HG02943 (cell line): ENCODE measurements around the gene LOXL3.
"Not testable (repeated sequence)": the region's sequence is repeated elsewhere in the genome, so short reads cannot be mapped to it uniquely, and the experiment has no call there.

Source experiments
- ATAC-seq: cut with Tn5 transposase; IDR thresholded peaks from one replicate; pipeline ENCODE4 v1.9.1; 2021; ENCODE audit warnings: mild to moderate bottlenecking, low read depth, moderate library complexity; ENCODE audit not compliant: unreplicated experiment

LOXL3 gene

DNA sequence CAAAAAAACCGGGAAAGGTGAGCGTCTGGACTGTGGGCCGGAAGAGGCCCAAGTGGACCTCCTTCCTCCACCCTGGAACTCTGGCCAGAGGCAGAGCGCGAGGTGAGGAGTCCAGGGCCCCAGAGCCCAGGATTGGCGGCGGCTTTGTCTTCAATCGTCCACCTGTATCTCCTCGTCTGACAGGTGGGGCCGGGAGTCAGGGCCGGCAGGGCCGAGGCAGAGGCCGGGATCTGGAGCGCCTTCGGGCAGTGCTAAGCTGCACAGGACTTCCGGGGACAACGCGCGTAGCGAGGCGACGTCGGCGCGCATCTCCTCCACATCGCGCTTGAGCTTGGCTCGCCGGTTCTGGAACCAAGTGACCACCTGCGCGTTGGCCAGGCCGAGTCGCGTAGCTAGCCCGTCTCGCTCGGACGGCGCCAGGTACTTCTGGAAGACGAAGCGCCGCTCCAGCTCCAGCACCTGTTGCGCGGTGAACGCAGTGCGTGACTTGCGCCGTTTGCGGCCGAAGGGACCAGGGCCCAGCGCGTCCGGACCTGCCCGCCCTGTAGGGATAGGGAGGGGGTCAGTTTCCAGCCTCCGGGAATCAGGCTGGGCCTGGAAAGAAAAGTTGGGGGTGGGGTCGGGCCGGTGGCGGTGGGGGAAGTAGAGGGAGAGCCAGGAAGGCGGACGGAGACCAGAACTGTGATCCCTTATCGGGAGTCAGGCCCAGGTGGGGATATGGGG lies 55.8 kb downstream of the LOXL3 start:
- no peak for ATAC-seq

DNA sequence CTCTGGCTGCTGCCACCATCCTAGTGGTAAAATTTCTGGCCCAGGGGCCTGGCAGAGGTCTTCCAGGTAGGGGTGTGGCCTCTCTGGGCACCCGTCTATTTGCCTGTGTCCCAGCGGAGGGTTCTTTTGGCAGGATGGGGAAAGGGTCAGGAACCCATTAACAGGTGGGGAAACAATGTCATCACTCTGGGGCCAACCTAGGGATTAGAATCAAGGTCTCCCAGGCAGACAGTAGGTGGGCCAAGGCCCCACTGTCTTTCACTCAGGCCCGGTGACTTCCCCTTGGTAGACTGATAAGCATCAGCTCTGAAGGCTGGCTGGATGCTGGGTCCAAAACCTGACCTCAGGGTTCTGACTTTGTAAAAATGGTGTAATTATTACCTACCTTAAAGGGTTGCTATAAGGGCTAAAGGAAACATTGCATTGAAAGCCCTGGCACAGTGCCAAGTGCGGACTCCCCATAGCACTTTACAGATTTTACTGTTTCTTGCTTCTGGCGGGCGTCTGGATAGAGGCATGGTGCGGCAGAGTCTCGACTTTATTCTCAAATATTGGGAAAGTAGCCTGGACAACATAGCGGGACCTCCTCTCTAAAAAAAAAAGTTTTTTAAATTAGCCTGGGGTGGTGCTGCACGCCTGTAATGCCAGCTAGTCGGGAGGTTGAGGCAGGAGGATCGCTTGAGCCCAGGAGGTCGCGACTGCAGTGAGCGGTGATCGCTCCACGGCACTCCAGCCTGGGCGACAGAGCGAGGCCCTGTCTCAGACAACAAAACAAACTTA lies 56.6 kb downstream of the LOXL3 start:
- no peak for ATAC-seq

DNA sequence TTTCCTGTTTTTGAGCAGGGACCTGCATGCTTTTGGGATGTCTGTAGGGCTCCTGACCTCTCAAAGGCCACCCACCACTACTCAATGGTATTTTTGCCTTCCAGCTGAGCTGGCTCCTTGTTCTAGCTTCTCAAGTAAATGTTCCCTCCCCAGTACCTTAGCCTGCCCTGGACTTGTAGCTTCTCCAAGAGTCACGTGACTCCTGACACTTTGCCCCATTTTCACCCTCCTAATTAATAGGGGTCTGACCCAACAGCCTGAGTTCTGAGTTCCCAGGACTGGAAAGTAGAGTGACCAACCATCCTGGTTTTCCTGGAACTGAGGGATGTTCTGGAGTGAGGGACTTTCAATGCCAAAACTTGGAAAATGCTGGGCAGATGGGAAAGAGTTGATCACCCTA lies 58.3 kb downstream of the LOXL3 start:
- no peak for ATAC-seq

DNA sequence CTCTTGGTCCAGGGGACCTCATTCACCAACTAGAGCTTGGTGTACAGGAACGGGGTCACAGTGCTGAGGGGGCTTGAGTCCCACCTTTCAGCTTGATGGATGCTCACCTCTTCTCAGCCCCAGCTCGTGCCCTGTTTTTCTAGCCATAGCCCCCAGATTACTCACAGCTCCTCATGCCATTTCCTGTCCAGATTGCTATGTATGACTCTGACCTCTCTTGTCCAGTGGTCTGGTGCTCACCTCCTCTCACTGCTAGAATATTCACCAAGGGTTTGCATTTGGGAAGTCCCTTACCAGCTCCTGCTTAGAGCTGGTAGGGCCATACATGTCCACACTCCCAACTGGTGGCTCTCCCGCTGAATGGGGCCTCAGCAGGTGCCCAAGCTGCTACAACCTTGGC lies 60.2 kb downstream of the LOXL3 start:
- ATAC-seq = no peak

DNA sequence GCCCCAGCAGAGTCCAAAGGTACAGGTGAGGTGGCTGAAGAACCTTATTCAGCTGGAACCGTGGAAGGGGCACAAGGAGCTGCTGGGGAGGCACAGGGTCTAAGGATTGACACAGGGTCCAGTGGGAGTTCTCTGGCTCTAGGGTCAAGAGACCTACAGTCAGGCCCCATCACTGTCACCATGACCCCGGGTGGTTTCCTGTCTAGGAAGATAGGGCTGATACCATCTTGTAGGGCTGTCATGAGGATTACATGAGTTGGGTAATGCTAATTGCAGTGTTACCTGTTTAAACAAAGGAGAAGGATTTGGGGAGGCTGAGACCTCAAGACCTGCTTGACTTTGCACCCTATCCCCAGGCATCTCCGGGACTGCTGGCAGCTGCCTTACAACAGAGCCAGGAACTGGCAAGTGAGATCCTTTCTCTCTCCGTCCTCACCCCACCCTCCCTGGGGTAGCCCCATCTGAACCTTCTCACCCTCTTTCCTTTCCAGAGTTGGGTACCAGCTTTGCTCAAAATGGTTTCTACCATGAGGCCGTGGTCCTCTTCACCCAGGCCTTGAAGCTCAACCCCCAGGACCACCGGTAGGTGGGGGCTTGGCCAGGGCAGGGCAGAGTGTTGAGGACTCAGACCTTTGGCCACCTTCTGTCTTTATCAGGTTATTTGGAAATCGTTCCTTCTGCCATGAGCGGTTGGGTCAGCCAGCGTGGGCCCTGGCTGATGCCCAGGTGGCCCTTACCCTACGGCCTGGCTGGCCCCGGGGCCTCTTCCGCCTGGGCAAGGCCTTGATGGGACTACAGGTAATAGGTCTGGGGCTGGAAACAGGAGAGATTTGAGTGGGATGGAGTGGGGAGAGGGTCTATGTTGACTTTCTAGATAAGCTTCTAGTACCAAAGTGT lies 61.8 kb downstream of the LOXL3 start:
- no peak for ATAC-seq

DNA sequence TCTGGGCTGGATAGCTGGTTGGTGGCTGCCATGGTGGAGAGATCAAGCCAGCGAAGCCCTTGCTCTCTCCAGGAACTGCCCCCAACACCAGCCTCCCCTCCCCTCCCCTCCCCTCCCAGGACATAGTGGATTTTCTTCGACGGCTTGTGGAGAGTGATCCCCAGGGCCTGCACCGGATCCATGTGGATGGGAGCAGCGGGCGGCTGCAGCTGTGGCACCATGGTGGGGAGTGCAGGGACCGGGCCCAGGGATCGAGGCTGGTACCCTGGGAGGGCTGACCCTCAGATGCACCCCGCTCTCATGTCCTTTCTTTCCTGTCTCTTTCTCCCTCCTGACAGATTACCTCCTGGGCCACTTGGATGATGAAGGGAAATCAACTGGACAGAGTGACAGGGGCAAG lies 63.8 kb downstream of the LOXL3 start:
- ATAC-seq = no peak

DNA sequence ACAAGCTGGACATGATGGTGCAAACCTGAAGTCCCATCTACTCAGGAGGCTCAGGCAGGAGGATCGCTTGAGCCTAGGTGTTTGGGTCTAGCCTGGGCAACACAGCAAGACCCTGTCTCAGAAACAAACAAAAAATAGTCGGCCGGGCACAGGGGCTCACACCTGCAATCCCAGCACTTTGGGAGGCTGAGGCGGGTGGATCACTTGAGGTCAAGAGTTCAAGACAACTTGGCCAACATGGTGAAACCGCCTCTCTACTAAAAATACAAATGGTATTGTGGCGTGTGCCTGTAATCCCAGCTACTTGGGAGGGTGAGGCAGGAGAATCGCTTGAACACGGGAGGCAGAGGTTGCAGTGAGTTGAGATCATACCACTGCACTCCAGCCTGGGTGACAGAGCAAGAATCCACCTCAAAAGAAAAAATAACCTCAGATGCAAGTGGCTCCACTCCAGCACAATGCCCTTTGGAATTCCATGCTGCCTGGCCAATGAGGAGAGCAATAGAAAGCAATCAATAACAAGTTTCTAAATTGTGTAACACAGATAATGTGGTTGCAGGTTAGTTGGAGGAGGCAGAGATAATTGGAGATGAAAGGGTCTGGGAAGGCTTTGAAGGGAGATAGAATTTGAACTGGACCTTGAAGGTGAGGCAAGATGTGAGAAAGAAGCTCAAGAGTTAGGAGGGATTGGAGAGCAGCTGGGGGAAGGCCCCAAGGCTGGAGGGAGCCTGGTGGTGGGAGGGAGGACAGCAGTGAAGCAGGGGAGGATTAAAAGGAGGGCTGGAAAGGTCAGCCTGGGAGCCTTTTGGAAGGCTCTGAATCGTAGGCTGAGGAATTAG lies 64.9 kb downstream of the LOXL3 start:
- no peak for ATAC-seq

DNA sequence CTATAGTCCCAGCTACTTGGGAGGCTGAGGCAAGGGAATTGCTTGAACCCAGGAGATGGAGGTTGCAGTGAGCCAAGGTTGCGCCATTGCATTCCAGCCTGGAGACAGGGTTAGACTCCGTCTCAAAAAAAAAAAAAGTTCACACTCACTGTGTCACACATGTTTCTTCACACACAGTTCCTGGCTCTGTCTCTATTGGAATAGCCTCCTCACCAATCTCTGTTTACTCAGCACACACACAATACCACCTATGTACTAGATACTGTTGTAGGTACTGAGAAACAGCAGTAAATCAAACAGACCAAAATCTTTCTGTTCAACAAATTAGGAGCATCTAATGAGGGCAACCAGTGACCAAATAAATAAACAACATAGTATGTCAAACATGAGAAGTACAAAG lies 67.6 kb downstream of the LOXL3 start:
- no peak for ATAC-seq

DNA sequence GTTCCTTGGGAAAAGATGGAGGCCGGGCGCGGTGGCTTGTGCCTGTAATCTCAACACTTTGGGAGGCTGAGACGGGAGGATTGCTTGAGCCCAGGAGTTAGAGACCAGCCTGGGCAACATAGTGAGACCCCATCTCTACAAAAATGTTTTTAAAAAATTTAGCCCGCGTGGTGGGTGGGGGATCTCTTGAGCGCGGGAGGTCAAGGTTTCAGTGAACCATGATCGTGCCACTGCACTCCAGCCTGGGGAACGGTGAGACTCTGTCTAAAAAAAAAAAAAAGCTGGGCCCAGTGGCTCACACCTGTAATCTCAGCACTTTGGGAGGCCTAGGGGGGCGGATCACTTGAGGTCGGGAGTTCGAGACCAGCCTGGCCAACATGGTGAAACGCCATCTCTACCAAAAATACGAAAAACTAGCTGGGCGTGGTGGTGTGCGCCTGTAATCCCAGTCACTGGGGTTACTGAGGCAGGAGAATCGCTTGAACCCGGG lies 70.0 kb downstream of the LOXL3 start:
- not testable (repeated sequence) for ATAC-seq

DNA sequence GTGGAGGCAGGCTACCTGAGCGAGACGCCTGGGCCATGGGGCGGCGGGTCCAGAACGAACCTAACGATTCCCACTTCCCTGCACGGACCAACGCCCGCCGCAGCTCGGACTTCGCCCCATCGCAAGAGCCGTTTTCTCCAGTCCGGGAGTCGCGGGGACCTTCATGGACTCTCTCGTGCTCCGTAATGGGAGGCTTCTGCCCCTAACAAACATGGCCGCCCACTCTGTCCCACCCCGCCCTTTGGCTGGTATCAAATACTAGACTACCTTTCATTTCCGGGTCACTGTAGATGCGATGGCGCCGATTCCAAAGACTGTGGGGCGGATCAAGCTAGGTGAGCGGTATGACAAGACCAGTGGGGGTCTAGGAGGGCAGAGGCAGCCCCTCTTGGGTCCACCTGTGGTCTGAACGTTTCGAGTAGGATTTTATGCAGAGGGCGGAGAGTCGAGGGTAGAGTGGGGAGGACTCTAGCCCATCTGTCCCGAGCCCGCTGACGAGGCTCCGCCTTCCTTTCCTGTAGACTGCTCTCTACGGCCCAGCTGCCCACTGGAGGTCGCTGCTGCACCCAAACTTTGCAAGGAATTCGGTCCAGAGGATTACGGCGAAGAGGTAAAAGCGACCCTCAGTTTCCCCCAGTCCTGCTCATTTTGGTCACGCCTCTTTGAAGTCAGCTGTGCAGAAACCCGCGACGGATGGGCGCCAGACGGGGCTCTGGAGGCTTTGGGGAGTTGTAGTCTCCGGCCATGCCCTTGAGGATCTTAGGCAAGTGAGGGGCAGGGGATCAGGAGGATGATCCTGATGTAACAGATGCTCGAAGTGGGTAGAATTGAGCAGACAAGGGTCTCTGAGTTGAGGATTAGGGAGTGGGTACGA lies 70.7 kb downstream of the LOXL3 start, which contains the start of the genes CCDC142 and TTC31:
TSS of gene CCDC142 (minus strand) at position 198 of the 874 bp plus-strand sequence. CDS start at position 37, 161 bp downstream.
TSS of gene TTC31 (plus strand) at position 281 of the 874 bp plus-strand sequence. CDS start at position 296, 15 bp downstream.
- peak; percentile 92 for ATAC-seq
